Measurements from ENCODE around the gene ANKRD28. TPM values are rescaled to one million over a fixed set of nuclear protein-coding genes. Genes with fewer than 3 reads are reported as not detected.

Gene ANKRD28
- total RNA-seq, 4 donors from 2014 or later = 26.8 to 55.9 (median 43.6) TPM

GRCh38 chr3:15758295-15758694 is 39.5 kb downstream of the ANKRD28 start:
- Histone ChIP-seq H3K27ac (no peak overlapping the region), H3K27me3 (no peaks in the 10 kb centered on the region), H3K36me3 (no peaks in the 10 kb centered on the region), H3K4me3 (no peak overlapping the region), H3K9me3 (no peaks in the 10 kb centered on the region), H3K4me1 (peaks cover 0 to 9% (median 0%) of the 10 kb centered on the region in 3 donors)
- no peak for ATAC-seq
- TF ChIP-seq EP300 (IDR thresholded peaks at IDR 0.05) (no peak), POLR2A (IDR thresholded peaks at IDR 0.05) (no peak)
- WGBS, 2 donors (ENCODE audit: low coverage in 1 of 2) = 69 to 77% methylated on average over 3 of the region's 3 CpGs

DNA sequence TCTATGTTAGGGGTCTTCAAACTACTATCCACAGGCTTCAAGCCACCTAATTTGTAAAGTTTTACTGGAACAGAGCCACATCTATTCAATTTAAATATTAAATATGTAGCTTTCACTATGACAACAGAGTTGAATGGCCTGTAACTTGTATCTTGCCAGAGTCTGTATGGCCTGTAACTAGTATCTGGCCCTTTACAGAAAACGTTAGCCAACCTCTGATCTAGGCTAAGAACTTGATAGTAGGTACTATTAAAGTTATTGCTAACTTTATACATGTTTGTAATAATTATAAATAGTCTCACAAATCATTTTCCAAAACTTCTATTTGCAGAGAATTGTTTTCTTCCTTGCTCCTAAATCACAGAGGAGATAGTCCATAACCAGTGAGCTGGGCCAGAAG is 40.0 kb downstream of the ANKRD28 start:
- H3K9me3 ChIP-seq = no peaks in the 10 kb centered on the region
- H3K4me3 ChIP-seq = no peak overlapping the region
- 68 to 85% methylated on average over 1 of the region's 1 CpG for WGBS, 2 donors (ENCODE audit: low coverage in 1 of 2)
- no peaks in the 10 kb centered on the region for H3K36me3 ChIP-seq
- peaks cover 0 to 11% (median 0%) of the 10 kb centered on the region in 3 donors for H3K4me1 ChIP-seq
- TF ChIP-seq, protein P1, sequence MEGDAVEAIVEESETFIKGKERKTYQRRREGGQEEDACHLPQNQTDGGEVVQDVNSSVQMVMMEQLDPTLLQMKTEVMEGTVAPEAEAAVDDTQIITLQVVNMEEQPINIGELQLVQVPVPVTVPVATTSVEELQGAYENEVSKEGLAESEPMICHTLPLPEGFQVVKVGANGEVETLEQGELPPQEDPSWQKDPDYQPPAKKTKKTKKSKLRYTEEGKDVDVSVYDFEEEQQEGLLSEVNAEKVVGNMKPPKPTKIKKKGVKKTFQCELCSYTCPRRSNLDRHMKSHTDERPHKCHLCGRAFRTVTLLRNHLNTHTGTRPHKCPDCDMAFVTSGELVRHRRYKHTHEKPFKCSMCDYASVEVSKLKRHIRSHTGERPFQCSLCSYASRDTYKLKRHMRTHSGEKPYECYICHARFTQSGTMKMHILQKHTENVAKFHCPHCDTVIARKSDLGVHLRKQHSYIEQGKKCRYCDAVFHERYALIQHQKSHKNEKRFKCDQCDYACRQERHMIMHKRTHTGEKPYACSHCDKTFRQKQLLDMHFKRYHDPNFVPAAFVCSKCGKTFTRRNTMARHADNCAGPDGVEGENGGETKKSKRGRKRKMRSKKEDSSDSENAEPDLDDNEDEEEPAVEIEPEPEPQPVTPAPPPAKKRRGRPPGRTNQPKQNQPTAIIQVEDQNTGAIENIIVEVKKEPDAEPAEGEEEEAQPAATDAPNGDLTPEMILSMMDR (IDR thresholded peaks at IDR 0.05) = no peak
- TF ChIP-seq EP300 (IDR thresholded peaks at IDR 0.05) (no peak), POLR2AphosphoS5 (IDR thresholded peaks at IDR 0.05) (no peak), POLR2A (IDR thresholded peaks at IDR 0.05) (no peak)
- ATAC-seq = no peak
- H3K27me3 ChIP-seq = no peaks in the 10 kb centered on the region
- H3K27ac ChIP-seq = no peak overlapping the region

- TF ChIP-seq, protein P1 (IDR thresholded peaks at IDR 0.05) = no peak
- no peak for TF ChIP-seq POLR2A (IDR thresholded peaks at IDR 0.05)
- no peak for TF ChIP-seq POLR2AphosphoS5 (IDR thresholded peaks at IDR 0.05)
- TF ChIP-seq EP300 (IDR thresholded peaks at IDR 0.05) = no peak
- H3K4me3 ChIP-seq = no peak overlapping the region
- WGBS, 2 donors (ENCODE audit: low coverage in 1 of 2) = 77 to 80% methylated on average over 3 of the region's 3 CpGs
- no peaks in the 10 kb centered on the region for H3K27me3 ChIP-seq
- no peak for ATAC-seq
- no peak overlapping the region for H3K27ac ChIP-seq
- H3K36me3 ChIP-seq = no peaks in the 10 kb centered on the region
- peaks cover 0 to 16% (median 0%) of the 10 kb centered on the region in 3 donors for H3K4me1 ChIP-seq
- H3K9me3 ChIP-seq = no peaks in the 10 kb centered on the region
These were observed 41.3 kb downstream of the ANKRD28 start for GRCh38 chr3:15756505-15756904.

- no peak overlapping the region for H3K27ac ChIP-seq
- no peak overlapping the region for H3K4me3 ChIP-seq
- no peaks in the 10 kb centered on the region for H3K27me3 ChIP-seq
- ATAC-seq = no peak
- H3K9me3 ChIP-seq = no peaks in the 10 kb centered on the region
- peaks cover 0 to 16% (median 0%) of the 10 kb centered on the region in 3 donors for H3K4me1 ChIP-seq
- TF ChIP-seq POLR2AphosphoS5 (IDR thresholded peaks at IDR 0.05) (no peak), EP300 (IDR thresholded peaks at IDR 0.05) (no peak), POLR2A (IDR thresholded peaks at IDR 0.05) (no peak)
- TF ChIP-seq, protein P1 (IDR thresholded peaks at IDR 0.05) = no peak
- peaks cover 0 to 6% of the 10 kb centered on the region in 2 donors for H3K36me3 ChIP-seq
- 79 to 84% methylated on average over 2 of the region's 2 CpGs for whole genome bisulfite sequencing, 2 donors (ENCODE audit: low coverage in 1 of 2)
These were observed 42.0 kb downstream of the ANKRD28 start for GRCh38 chr3:15755780-15756179.

DNA sequence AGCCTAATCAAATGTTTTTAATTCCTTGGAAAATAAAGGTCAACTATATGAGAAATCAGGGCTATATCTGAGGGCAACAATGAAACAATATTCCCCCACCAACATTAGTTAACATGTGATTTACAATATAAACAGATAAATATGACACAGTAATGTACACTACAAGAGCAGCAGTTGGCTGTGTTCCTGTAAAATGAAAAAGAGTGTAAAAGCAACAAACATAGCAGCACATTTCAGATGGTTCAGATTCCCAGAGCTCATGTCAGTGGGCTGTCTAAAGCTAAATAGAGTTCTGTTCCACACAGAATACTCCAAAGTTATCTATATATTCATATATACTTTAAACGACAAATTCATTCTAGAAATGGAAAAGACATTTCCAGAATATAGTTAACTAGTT is 42.6 kb downstream of the ANKRD28 start:
- TF ChIP-seq, protein P1 (IDR thresholded peaks at IDR 0.05) = no peak
- TF ChIP-seq EP300 (IDR thresholded peaks at IDR 0.05) = no peak
- no peak for TF ChIP-seq POLR2AphosphoS5 (IDR thresholded peaks at IDR 0.05)
- TF ChIP-seq POLR2A (IDR thresholded peaks at IDR 0.05) = no peak
- H3K27ac ChIP-seq = no peak overlapping the region
- H3K4me3 ChIP-seq = no peak overlapping the region
- H3K36me3 ChIP-seq = peaks cover 0 to 12% of the 10 kb centered on the region in 2 donors
- peaks cover 0 to 16% (median 0%) of the 10 kb centered on the region in 3 donors for H3K4me1 ChIP-seq
- 48 to 100% methylated on average over 1 of the region's 1 CpG for WGBS, 2 donors (ENCODE audit: low coverage in 1 of 2)
- no peak for ATAC-seq
- no peaks in the 10 kb centered on the region for H3K9me3 ChIP-seq
- H3K27me3 ChIP-seq = no peaks in the 10 kb centered on the region
